ENCODE measurements around the gene PGAP2. TPM values are rescaled to one million over a fixed set of nuclear protein-coding genes. Genes with fewer than 3 reads are reported as not detected.

PGAP2 gene
- total RNA-seq, 2 donors from 2014 or later = 26.6 to 33.5 TPM

GRCh38 chr11:3826721-3827120 lies 18.4 kb downstream of the PGAP2 start:
- intact Hi-C loops (cut with DNase I) = no loop called here
- 88% methylated on average over 3 of the region's 3 CpGs for WGBS

GRCh38 chr11:3827434-3828186 lies 19.2 kb downstream of the PGAP2 start:
- TF ChIP-seq POLR2AphosphoS5 (IDR thresholded peaks at IDR 0.05) (no peak), POLR2A (IDR thresholded peaks at IDR 0.05) (no peak)
- TF ChIP-seq, protein P1, sequence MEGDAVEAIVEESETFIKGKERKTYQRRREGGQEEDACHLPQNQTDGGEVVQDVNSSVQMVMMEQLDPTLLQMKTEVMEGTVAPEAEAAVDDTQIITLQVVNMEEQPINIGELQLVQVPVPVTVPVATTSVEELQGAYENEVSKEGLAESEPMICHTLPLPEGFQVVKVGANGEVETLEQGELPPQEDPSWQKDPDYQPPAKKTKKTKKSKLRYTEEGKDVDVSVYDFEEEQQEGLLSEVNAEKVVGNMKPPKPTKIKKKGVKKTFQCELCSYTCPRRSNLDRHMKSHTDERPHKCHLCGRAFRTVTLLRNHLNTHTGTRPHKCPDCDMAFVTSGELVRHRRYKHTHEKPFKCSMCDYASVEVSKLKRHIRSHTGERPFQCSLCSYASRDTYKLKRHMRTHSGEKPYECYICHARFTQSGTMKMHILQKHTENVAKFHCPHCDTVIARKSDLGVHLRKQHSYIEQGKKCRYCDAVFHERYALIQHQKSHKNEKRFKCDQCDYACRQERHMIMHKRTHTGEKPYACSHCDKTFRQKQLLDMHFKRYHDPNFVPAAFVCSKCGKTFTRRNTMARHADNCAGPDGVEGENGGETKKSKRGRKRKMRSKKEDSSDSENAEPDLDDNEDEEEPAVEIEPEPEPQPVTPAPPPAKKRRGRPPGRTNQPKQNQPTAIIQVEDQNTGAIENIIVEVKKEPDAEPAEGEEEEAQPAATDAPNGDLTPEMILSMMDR (IDR thresholded peaks at IDR 0.05) = no peak
- intact Hi-C loops (cut with DNase I) = no loop called here
- 92% methylated on average over 35 of the region's 35 CpGs for WGBS
- Histone ChIP-seq H3K36me3 (peaks cover 0 to 6% of the 10 kb centered on the region in 2 donors), H3K4me3 (no peak overlapping the region), H3K9me3 (no peaks in the 10 kb centered on the region), H3K27me3 (replicated peaks; ENCODE audit: insufficient read depth) (no peaks in the 10 kb centered on the region), H3K27ac (no peak overlapping the region), H3K4me1 (replicated peaks) (no peaks in the 10 kb centered on the region)
- no peak for DNase-seq (ENCODE audit: low spot score)

More at GRCh38 chr11:3826721-3827120, 18.4 kb downstream of the PGAP2 start:
- Histone ChIP-seq H3K27ac (no peak overlapping the region), H3K9me3 (no peaks in the 10 kb centered on the region), H3K27me3 (replicated peaks; ENCODE audit: insufficient read depth) (no peaks in the 10 kb centered on the region), H3K4me3 (no peak overlapping the region), H3K4me1 (replicated peaks) (no peaks in the 10 kb centered on the region), H3K36me3 (peaks cover 0 to 6% of the 10 kb centered on the region in 2 donors)
- DNase-seq (ENCODE audit: low spot score) = no peak
- TF ChIP-seq, protein P1 (IDR thresholded peaks at IDR 0.05) = no peak
- TF ChIP-seq POLR2AphosphoS5 (IDR thresholded peaks at IDR 0.05) = no peak
- no peak for TF ChIP-seq POLR2A (IDR thresholded peaks at IDR 0.05)

DNA sequence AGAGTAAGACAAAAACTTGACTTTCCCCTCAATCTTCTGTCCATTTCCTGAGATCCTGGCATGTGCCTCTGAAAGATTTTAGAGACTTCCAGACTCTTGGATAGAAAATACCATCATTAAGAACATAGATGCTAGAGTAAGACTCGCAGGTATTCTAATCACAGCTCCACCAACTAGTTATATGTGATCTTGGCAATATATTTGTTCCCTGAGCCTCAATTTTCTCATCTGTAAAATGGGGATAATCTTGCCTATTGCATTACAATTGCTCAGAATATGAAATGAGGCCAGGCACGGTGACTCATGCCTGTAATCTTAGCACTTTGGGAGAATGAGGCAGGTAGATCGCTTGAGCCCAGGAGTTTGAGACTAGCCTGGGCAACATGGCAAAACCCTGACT lies 21.7 kb downstream of the PGAP2 start:
- Histone ChIP-seq H3K9me3 (no peaks in the 10 kb centered on the region), H3K4me3 (no peak overlapping the region), H3K27me3 (replicated peaks; ENCODE audit: insufficient read depth) (no peaks in the 10 kb centered on the region), H3K27ac (no peak overlapping the region), H3K36me3 (peaks cover 0 to 6% of the 10 kb centered on the region in 2 donors), H3K4me1 (replicated peaks) (no peaks in the 10 kb centered on the region)
- WGBS = 96% methylated on average over 3 of the region's 3 CpGs
- intact Hi-C loops (cut with DNase I) = no loop called here
- TF ChIP-seq, protein P1 (IDR thresholded peaks at IDR 0.05) = no peak
- TF ChIP-seq POLR2A (IDR thresholded peaks at IDR 0.05) = no peak
- no peak for DNase-seq (ENCODE audit: low spot score)

DNA sequence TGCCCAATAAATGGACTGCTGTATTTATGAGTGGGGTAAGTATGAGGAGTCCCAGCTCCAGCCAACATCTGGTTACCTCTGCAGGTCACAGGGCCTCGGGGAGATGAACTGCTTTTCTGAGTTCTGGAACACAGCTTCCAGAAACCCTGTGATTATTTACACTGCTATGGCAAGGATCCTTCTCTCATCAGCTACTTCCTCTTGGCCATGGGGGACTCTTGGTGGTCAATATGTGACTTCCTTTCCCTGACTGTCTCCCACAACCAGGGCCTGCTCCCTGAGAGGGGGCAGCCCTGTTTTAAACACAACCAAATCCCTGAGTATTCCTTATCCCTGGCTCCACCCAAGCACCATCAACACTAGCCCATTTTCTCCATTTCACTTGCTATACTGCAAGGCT lies 22.4 kb downstream of the PGAP2 start:
- no peak for DNase-seq (ENCODE audit: low spot score)
- no peaks in the 10 kb centered on the region for H3K4me1 ChIP-seq (replicated peaks)
- H3K4me3 ChIP-seq = no peak overlapping the region
- TF ChIP-seq POLR2AphosphoS5 (IDR thresholded peaks at IDR 0.05) (no peak), POLR2A (IDR thresholded peaks at IDR 0.05) (no peak)
- TF ChIP-seq, protein P1 (IDR thresholded peaks at IDR 0.05) = no peak
- intact Hi-C loops (cut with DNase I) = no loop called here
- WGBS = 60% methylated on average over 1 of the region's 1 CpG
- peaks cover 0 to 6% of the 10 kb centered on the region in 2 donors for H3K36me3 ChIP-seq
- no peaks in the 10 kb centered on the region for H3K27me3 ChIP-seq (replicated peaks; ENCODE audit: insufficient read depth)
- H3K9me3 ChIP-seq = no peaks in the 10 kb centered on the region
- H3K27ac ChIP-seq = no peak overlapping the region
